Astrocyte (in vitro differentiated cells and primary cell): Measurements from ENCODE around the gene LRRC42. TPM values are rescaled to one million over a fixed set of nuclear protein-coding genes. Genes with fewer than 3 reads are reported as not detected.

Experiments used
- DNase-seq: peaks from one replicate; pipeline ENCODE4 v3.0.0-alpha.2; 2010; ENCODE audit warnings: low read depth
- FAIRE-seq: peaks from 2 replicates; lab custom pipeline; 2011; peaks lifted over from hg19 to GRCh38; lab: Jason Lieb, UNC
- H2AFZ ChIP-seq: 2 replicates; pipeline ENCODE4 v1.6.0; 2012; ENCODE audit warnings: low read depth, low read length, inconsistent platforms
- H3K27ac ChIP-seq: 2 replicates; pipeline ENCODE4 v1.5.1; 2011; ENCODE audit warnings: low read depth, low read length, inconsistent platforms
- H3K27me3 ChIP-seq: 2 replicates; pipeline ENCODE4 v1.6.0; 2011; ENCODE audit warnings: low read length, inconsistent platforms; ENCODE audit not compliant: insufficient read depth
- H3K36me3 ChIP-seq: 2 replicates; pipeline ENCODE4 v1.5.1; 2011; ENCODE audit warnings: low read length, inconsistent platforms; ENCODE audit not compliant: insufficient read depth
- H3K4me1 ChIP-seq: 2 replicates; pipeline ENCODE4 v1.5.1; 2011; ENCODE audit warnings: low read length, inconsistent platforms; ENCODE audit not compliant: insufficient read depth
- H3K4me2 ChIP-seq: 2 replicates; pipeline ENCODE4 v1.6.0; 2012; ENCODE audit warnings: low read length, inconsistent platforms
- H3K4me3 ChIP-seq: 2 replicates; pipeline ENCODE4 v1.5.1; 2011; ENCODE audit warnings: low read depth, mild to moderate bottlenecking, low read length, inconsistent platforms; ENCODE audit not compliant: insufficient read depth
- H3K79me2 ChIP-seq: 2 replicates; pipeline ENCODE4 v1.6.0; 2012; ENCODE audit warnings: mild to moderate bottlenecking, low read length, inconsistent platforms; ENCODE audit not compliant: insufficient read depth
- H3K9ac ChIP-seq: 2 replicates; pipeline ENCODE4 v1.6.0; 2012; ENCODE audit warnings: mild to moderate bottlenecking, low read length, inconsistent platforms
- H3K9me3 ChIP-seq: 2 replicates; pipeline ENCODE4 v1.5.1; 2012; ENCODE audit warnings: low read depth, mild to moderate bottlenecking, low read length, inconsistent platforms; ENCODE audit not compliant: insufficient read depth
- H4K20me1 ChIP-seq: 2 replicates; pipeline ENCODE4 v1.6.0; 2012; ENCODE audit warnings: low read length, inconsistent platforms; ENCODE audit not compliant: insufficient read depth
- H3K27ac Mint-ChIP-seq: one replicate; pipeline ENCODE4 v1.8.0; 2021; ENCODE audit warnings: mild to moderate bottlenecking, mixed read lengths; ENCODE audit not compliant: unreplicated experiment
- H3K27me3 Mint-ChIP-seq: one replicate; pipeline ENCODE4 v1.8.0; 2021; ENCODE audit warnings: low read depth, mixed read lengths; ENCODE audit not compliant: unreplicated experiment
- H3K36me3 Mint-ChIP-seq: one replicate; pipeline ENCODE4 v1.8.0; 2021; ENCODE audit warnings: low read depth, mixed read lengths; ENCODE audit not compliant: unreplicated experiment
- H3K4me1 Mint-ChIP-seq: one replicate; pipeline ENCODE4 v1.8.0; 2021; ENCODE audit warnings: low read depth, mixed read lengths; ENCODE audit not compliant: unreplicated experiment
- H3K4me3 Mint-ChIP-seq: one replicate; pipeline ENCODE4 v1.8.0; 2021; ENCODE audit warnings: mild to moderate bottlenecking, moderate library complexity, mixed read lengths; ENCODE audit not compliant: unreplicated experiment
- H3K9me3 Mint-ChIP-seq: one replicate; pipeline ENCODE4 v1.8.0; 2021; ENCODE audit warnings: mild to moderate bottlenecking, mixed read lengths; ENCODE audit not compliant: unreplicated experiment
- EZH2 ChIP-seq: IDR thresholded peaks from 2 replicates; pipeline ENCODE4 v1.6.1; 2012; ENCODE audit warnings: mild to moderate bottlenecking, low read length, inconsistent platforms; ENCODE audit not compliant: insufficient read depth
- total RNA-seq: library from RNA; stranded (reverse); gene quantifications from 2 replicates; pipeline ENCODE4 v1.2.1, GENCODE V29; 2021
- TF ChIP-seq, protein P1 (sequence below): IDR thresholded peaks from 2 replicates; pipeline ENCODE4 v1.5.1; 2011; ENCODE audit warnings: low read depth, mild to moderate bottlenecking, inconsistent platforms, low read length, moderate library complexity; ENCODE audit not compliant: insufficient read depth

LRRC42 gene
- total RNA-seq, 1 donor from 2014 or later = 54.6 TPM

DNA sequence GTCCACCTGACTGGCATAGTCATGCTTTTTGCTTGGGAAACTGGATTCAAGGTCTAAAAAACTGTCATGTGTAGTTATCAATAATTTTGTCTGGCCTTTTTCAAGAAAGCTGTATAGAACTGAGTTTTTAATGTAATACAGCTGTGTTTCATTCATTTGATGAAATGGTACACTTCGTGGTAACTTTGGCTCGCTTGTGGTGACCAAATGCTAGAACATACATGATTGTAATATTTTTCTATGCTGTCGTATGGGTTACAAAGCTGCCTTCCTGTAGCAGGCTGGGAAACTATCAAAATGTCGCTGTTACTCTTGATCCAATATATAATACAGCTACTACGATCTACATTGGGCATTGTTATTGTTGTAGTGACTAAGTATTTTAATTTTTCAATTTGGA, 2.1 kb downstream of the LRRC42 start:
- TF ChIP-seq, protein P1, sequence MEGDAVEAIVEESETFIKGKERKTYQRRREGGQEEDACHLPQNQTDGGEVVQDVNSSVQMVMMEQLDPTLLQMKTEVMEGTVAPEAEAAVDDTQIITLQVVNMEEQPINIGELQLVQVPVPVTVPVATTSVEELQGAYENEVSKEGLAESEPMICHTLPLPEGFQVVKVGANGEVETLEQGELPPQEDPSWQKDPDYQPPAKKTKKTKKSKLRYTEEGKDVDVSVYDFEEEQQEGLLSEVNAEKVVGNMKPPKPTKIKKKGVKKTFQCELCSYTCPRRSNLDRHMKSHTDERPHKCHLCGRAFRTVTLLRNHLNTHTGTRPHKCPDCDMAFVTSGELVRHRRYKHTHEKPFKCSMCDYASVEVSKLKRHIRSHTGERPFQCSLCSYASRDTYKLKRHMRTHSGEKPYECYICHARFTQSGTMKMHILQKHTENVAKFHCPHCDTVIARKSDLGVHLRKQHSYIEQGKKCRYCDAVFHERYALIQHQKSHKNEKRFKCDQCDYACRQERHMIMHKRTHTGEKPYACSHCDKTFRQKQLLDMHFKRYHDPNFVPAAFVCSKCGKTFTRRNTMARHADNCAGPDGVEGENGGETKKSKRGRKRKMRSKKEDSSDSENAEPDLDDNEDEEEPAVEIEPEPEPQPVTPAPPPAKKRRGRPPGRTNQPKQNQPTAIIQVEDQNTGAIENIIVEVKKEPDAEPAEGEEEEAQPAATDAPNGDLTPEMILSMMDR = no peak
- no peak for TF ChIP-seq EZH2
- H3K4me2 ChIP-seq = peak overlapping the region; percentile 100
- peaks cover 51% of the 10 kb centered on the region for H4K20me1 ChIP-seq
- H3K4me3 ChIP-seq = no peak overlapping the region
- no peak for DNase-seq
- no peak for FAIRE-seq
- H3K27ac ChIP-seq = no peak overlapping the region
- Mint-ChIP-seq H3K4me3 (peak overlapping the region; percentile 91), H3K36me3 (peaks cover 5% of the 10 kb centered on the region), H3K27me3 (no peaks in the 10 kb centered on the region), H3K27ac (peak overlapping the region; percentile 34), H3K4me1 (peaks cover 26% of the 10 kb centered on the region), H3K9me3 (no peaks in the 10 kb centered on the region)
- H2AFZ ChIP-seq = no peak overlapping the region
- H3K27me3 ChIP-seq = no peaks in the 10 kb centered on the region
- no peaks in the 10 kb centered on the region for H3K9me3 ChIP-seq
- H3K4me1 ChIP-seq = peaks cover 13% of the 10 kb centered on the region
- peaks cover 77% of the 10 kb centered on the region for H3K79me2 ChIP-seq
- H3K9ac ChIP-seq = peak overlapping the region; percentile 90
- H3K36me3 ChIP-seq = peaks cover 8% of the 10 kb centered on the region

- no peak overlapping the region for H3K27ac ChIP-seq
- H3K36me3 ChIP-seq = peaks cover 12% of the 10 kb centered on the region
- Mint-ChIP-seq H3K9me3 (no peaks in the 10 kb centered on the region), H3K4me3 (peak overlapping the region; percentile 54), H3K27ac (no peak overlapping the region), H3K27me3 (no peaks in the 10 kb centered on the region), H3K36me3 (peaks cover 5% of the 10 kb centered on the region), H3K4me1 (peaks cover 26% of the 10 kb centered on the region)
- DNase-seq = peak; percentile 22
- H3K9me3 ChIP-seq = no peaks in the 10 kb centered on the region
- TF ChIP-seq EZH2 = no peak
- TF ChIP-seq, protein P1 = peak; percentile 66
- H3K79me2 ChIP-seq = peaks cover 68% of the 10 kb centered on the region
- H3K4me3 ChIP-seq = no peak overlapping the region
- H3K27me3 ChIP-seq = no peaks in the 10 kb centered on the region
- peaks cover 13% of the 10 kb centered on the region for H3K4me1 ChIP-seq
- H2AFZ ChIP-seq = no peak overlapping the region
- no peak for FAIRE-seq
- H4K20me1 ChIP-seq = peaks cover 51% of the 10 kb centered on the region
- no peak overlapping the region for H3K4me2 ChIP-seq
- H3K9ac ChIP-seq = no peak overlapping the region
These were observed 3.2 kb downstream of the LRRC42 start for GRCh38 chr1:53949023-53949990.

DNA sequence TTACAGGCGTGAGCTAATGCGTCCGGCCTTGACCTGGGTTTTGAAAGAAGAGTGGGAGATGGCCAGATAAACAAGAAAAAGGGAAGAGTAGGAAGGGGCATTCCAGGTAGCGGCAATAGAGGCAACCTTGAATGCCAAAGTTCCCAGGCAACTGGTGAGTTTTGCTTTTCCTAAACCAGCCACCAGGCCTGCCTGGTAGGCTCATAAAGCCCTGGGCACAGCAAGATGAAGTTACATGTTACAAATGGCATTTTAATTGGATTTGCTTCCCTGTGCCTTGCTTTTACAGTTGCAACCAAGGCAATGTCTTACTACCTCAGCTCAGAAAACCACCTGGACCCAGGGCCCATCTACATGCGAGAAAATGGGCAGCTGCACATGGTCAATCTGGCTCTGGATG, 5.5 kb downstream of the LRRC42 start:
- Histone ChIP-seq H3K4me2 (no peak overlapping the region), H3K9ac (no peak overlapping the region), H3K27ac (no peak overlapping the region), H3K27me3 (no peaks in the 10 kb centered on the region), H3K9me3 (no peaks in the 10 kb centered on the region), H3K79me2 (peaks cover 59% of the 10 kb centered on the region), H3K4me1 (peaks cover 11% of the 10 kb centered on the region), H2AFZ (no peak overlapping the region), H3K4me3 (no peak overlapping the region), H4K20me1 (peaks cover 51% of the 10 kb centered on the region), H3K36me3 (peaks cover 13% of the 10 kb centered on the region)
- H3K9me3 Mint-ChIP-seq = no peaks in the 10 kb centered on the region
- no peak for FAIRE-seq
- H3K27ac Mint-ChIP-seq = no peak overlapping the region
- no peak overlapping the region for H3K4me3 Mint-ChIP-seq
- no peaks in the 10 kb centered on the region for H3K27me3 Mint-ChIP-seq
- peaks cover 28% of the 10 kb centered on the region for H3K4me1 Mint-ChIP-seq
- DNase-seq = no peak
- no peak for TF ChIP-seq EZH2
- TF ChIP-seq, protein P1 = no peak
- H3K36me3 Mint-ChIP-seq = peaks cover 3% of the 10 kb centered on the region
